CD14-positive monocyte (primary cell): ENCODE results near the gene KCNA10. TPM values are rescaled to one million over a fixed set of nuclear protein-coding genes. Genes with fewer than 3 reads are reported as not detected.

Source experiments
- DNase-seq, 3 donors: peaks; one replicate each; pipeline ENCODE4 v3.0.0-alpha.2; 2011 to 2022
- H2AFZ ChIP-seq: 2 replicates; pipeline ENCODE4 v1.6.0; 2012; ENCODE audit warnings: mild to moderate bottlenecking, low read depth, low read length, inconsistent platforms; ENCODE audit not compliant: insufficient read depth, poor library complexity, severe bottlenecking
- H3K27ac ChIP-seq, 2 donors: 1 replicate in 1 of 2; 2 replicates in 1 of 2; pipeline ENCODE4 v1.5.1; 2012 to 2013; ENCODE audit warnings: low read length in 2 of 2, control low read depth in 1 of 2, inconsistent platforms in 1 of 2, low read depth in 1 of 2, mild to moderate bottlenecking in 1 of 2
- H3K27me3 ChIP-seq, 2 donors: one replicate each; pipeline versions ENCODE4 v1.6.0 to v1.6.1; 2011 to 2013; ENCODE audit warnings: low read length in 2 of 2; ENCODE audit not compliant: control insufficient read depth in 2 of 2, insufficient read depth in 2 of 2
- H3K36me3 ChIP-seq, 2 donors: replicated peaks in 1 of 2; 1 replicate in 1 of 2; 2 replicates in 1 of 2; pipeline versions ENCODE4 v1.5.1 to v1.6.1; 2012 to 2013; ENCODE audit warnings: low read length in 2 of 2, control low read depth in 1 of 2, inconsistent platforms in 1 of 2, mild to moderate bottlenecking in 1 of 2; ENCODE audit not compliant: insufficient read depth in 2 of 2, control insufficient read depth in 1 of 2
- H3K4me1 ChIP-seq, 2 donors: 1 replicate in 1 of 2; 2 replicates in 1 of 2; pipeline versions ENCODE4 v1.5.1 to v1.6.1; 2012 to 2013; ENCODE audit warnings: low read length in 2 of 2, control low read depth in 1 of 2, inconsistent platforms in 1 of 2, mild to moderate bottlenecking in 1 of 2, moderate library complexity in 1 of 2; ENCODE audit not compliant: insufficient read depth in 2 of 2, control insufficient read depth in 1 of 2
- H3K4me2 ChIP-seq: replicated peaks from 2 replicates; pipeline ENCODE3; 2012; ENCODE audit warnings: low read length, moderate library complexity, mild to moderate bottlenecking; ENCODE audit not compliant: poor library complexity, severe bottlenecking; ENCODE audit errors: extremely low read depth
- H3K4me3 ChIP-seq, 3 experiments: fragments of 200-600 bp in 1 of 3; sonication (generic) in 1 of 3; replicated peaks in 1 of 3; 1 replicate in 2 of 3; 2 replicates in 1 of 3; pipeline ENCODE4 v1.5.1; 2011 to 2013; ENCODE audit warnings: low read length in 3 of 3, mild to moderate bottlenecking in 3 of 3, control low read depth in 2 of 3, low read depth in 2 of 3, inconsistent platforms in 1 of 3, moderate library complexity in 1 of 3
- H3K79me2 ChIP-seq: 2 replicates; pipeline ENCODE4 v1.6.0; 2012; ENCODE audit warnings: mild to moderate bottlenecking, control low read depth, inconsistent platforms, low read length, moderate library complexity; ENCODE audit not compliant: insufficient read depth
- H3K9ac ChIP-seq: 2 replicates; pipeline ENCODE4 v1.6.0; 2017; ENCODE audit warnings: low read length, mild to moderate bottlenecking; ENCODE audit not compliant: insufficient read depth, poor library complexity, severe bottlenecking
- H3K9me3 ChIP-seq, 2 donors: replicated peaks in 1 of 2; 1 replicate in 1 of 2; 2 replicates in 1 of 2; pipeline versions ENCODE4 v1.5.1 to v1.6.1; 2012 to 2013; ENCODE audit warnings: low read length in 2 of 2, control low read depth in 1 of 2; ENCODE audit not compliant: control insufficient read depth in 1 of 2, insufficient read depth in 1 of 2
- H4K20me1 ChIP-seq: 2 replicates; pipeline ENCODE4 v1.6.0; 2012; ENCODE audit warnings: mild to moderate bottlenecking, low read length, control low read depth, moderate library complexity; ENCODE audit not compliant: insufficient read depth
- H3K27ac Mint-ChIP-seq, 7 donors: one replicate each; pipeline ENCODE4 v1.8.0; 2020; ENCODE audit warnings: mild to moderate bottlenecking in 7 of 7, mixed read lengths in 7 of 7, moderate library complexity in 6 of 7, inconsistent platforms in 2 of 7
- H3K27me3 Mint-ChIP-seq, 3 donors: one replicate each; pipeline ENCODE4 v1.8.0; 2021 to 2022; ENCODE audit warnings: low read depth in 3 of 3, mild to moderate bottlenecking in 3 of 3, mixed read lengths in 3 of 3, moderate library complexity in 3 of 3, inconsistent platforms in 1 of 3
- H3K36me3 Mint-ChIP-seq, 2 donors: one replicate each; pipeline ENCODE4 v1.8.0; 2020; ENCODE audit warnings: mixed read lengths in 2 of 2, inconsistent platforms in 1 of 2, mild to moderate bottlenecking in 1 of 2
- H3K4me1 Mint-ChIP-seq: one replicate; pipeline ENCODE4 v1.8.0; 2020; ENCODE audit warnings: mild to moderate bottlenecking, mixed read lengths
- H3K4me3 Mint-ChIP-seq, 2 donors: one replicate each; pipeline ENCODE4 v1.8.0; 2020; ENCODE audit warnings: mild to moderate bottlenecking in 2 of 2, mixed read lengths in 2 of 2, moderate library complexity in 1 of 2
- H3K9me3 Mint-ChIP-seq, 7 donors: one replicate each; pipeline ENCODE4 v1.8.0; 2020 to 2022; ENCODE audit warnings: mixed read lengths in 7 of 7, mild to moderate bottlenecking in 6 of 7, moderate library complexity in 6 of 7, inconsistent platforms in 2 of 7
- CTCF ChIP-seq: fragments of 200-600 bp; IDR thresholded peaks from one replicate; pipeline ENCODE4 v1.8.0; 2022; ENCODE audit warnings: antibody characterized with exemption, mild to moderate bottlenecking
- WGBS: methylation state at CpG from one replicate; pipeline ENCODE4 v1.1.5; 2013; ENCODE audit warnings: missing lambda C conversion rate; ENCODE audit not compliant: insufficient coverage; 5-methylcytosine and 5-hydroxymethylcytosine counted together
- intact Hi-C, 2 donors: fragments of 100-400 bp; cut with micrococcal nuclease; formaldehyde crosslinking; loops; one replicate each; pipeline versions ENCODE4 v1.15.0 to v1.15.1; 2023
- polyA plus RNA-seq, 3 donors: library from polyadenylated mRNA; depleted of rRNA in 1 of 3; unstranded in 2 of 3; stranded (reverse) in 1 of 3; fragments of 300-500 nt in 2 of 3; fragments of >200 nt in 1 of 3; fragmentation: Illumina TruSeq in 2 of 3; gene quantifications; 1 replicate in 2 of 3; 2 replicates in 1 of 3; pipeline ENCODE4 v1.2.3, GENCODE V29; 2012 to 2021

The KCNA10 gene
- polyA plus RNA-seq, 3 donors = not detected

GRCh38 chr1:110488161-110488560, 30.8 kb downstream of the KCNA10 start:
- DNase-seq = no peak
- H3K79me2 ChIP-seq = no peaks in the 10 kb centered on the region
- H3K9ac ChIP-seq = no peak overlapping the region
- H3K9me3 ChIP-seq = no peaks in the 10 kb centered on the region
- no peaks in the 10 kb centered on the region for H3K36me3 ChIP-seq
- no peak overlapping the region for H3K27ac ChIP-seq
- no peak overlapping the region for H3K4me3 Mint-ChIP-seq
- no peaks in the 10 kb centered on the region for H4K20me1 ChIP-seq
- H3K4me1 Mint-ChIP-seq = peaks cover 3% of the 10 kb centered on the region
- H3K27ac Mint-ChIP-seq = no peak overlapping the region
- peaks cover 3 to 4% (median 3%) of the 10 kb centered on the region in 3 donors for H3K27me3 Mint-ChIP-seq
- no peaks in the 10 kb centered on the region for H3K36me3 Mint-ChIP-seq
- H3K4me2 ChIP-seq = no peak overlapping the region
- no peaks in the 10 kb centered on the region for H3K9me3 Mint-ChIP-seq
- no peak for TF ChIP-seq CTCF
- H3K27me3 ChIP-seq = no peaks in the 10 kb centered on the region
- H3K4me1 ChIP-seq = peaks cover 0 to 2% of the 10 kb centered on the region in 2 donors
- no peak overlapping the region for H2AFZ ChIP-seq
- no peak overlapping the region for H3K4me3 ChIP-seq
- intact Hi-C loops = no loop called here
- 97% methylated on average over 8 of the region's 12 CpGs for WGBS

GRCh38 chr1:110487726-110488125, 31.2 kb downstream of the KCNA10 start:
- Mint-ChIP-seq H3K9me3 (no peaks in the 10 kb centered on the region), H3K4me3 (no peak overlapping the region), H3K27me3 (peaks cover 3 to 5% (median 4%) of the 10 kb centered on the region in 3 donors), H3K36me3 (no peaks in the 10 kb centered on the region), H3K4me1 (peaks cover 7% of the 10 kb centered on the region), H3K27ac (no peak overlapping the region)
- no peak for TF ChIP-seq CTCF
- 97% methylated on average over 4 of the region's 8 CpGs for WGBS
- H3K4me1 ChIP-seq = peaks cover 3 to 6% of the 10 kb centered on the region in 2 donors
- H4K20me1 ChIP-seq = no peaks in the 10 kb centered on the region
- no peaks in the 10 kb centered on the region for H3K79me2 ChIP-seq
- H3K9ac ChIP-seq = no peak overlapping the region
- no peaks in the 10 kb centered on the region for H3K27me3 ChIP-seq
- H3K4me2 ChIP-seq = no peak overlapping the region
- no peak overlapping the region for H3K4me3 ChIP-seq
- intact Hi-C loops = no loop called here
- no peak overlapping the region for H2AFZ ChIP-seq
- H3K36me3 ChIP-seq = no peaks in the 10 kb centered on the region
- DNase-seq = no peak
- no peaks in the 10 kb centered on the region for H3K9me3 ChIP-seq
- no peak overlapping the region for H3K27ac ChIP-seq
